GM18909 (cell line): ENCODE measurements around the gene PMFBP1.

ENCODE experiments used
- ATAC-seq: cut with Tn5 transposase; IDR thresholded peaks from one replicate; pipeline ENCODE4 v1.9.1; 2021; ENCODE audit warnings: mild to moderate bottlenecking; ENCODE audit not compliant: unreplicated experiment, poor library complexity

The PMFBP1 gene

DNA sequence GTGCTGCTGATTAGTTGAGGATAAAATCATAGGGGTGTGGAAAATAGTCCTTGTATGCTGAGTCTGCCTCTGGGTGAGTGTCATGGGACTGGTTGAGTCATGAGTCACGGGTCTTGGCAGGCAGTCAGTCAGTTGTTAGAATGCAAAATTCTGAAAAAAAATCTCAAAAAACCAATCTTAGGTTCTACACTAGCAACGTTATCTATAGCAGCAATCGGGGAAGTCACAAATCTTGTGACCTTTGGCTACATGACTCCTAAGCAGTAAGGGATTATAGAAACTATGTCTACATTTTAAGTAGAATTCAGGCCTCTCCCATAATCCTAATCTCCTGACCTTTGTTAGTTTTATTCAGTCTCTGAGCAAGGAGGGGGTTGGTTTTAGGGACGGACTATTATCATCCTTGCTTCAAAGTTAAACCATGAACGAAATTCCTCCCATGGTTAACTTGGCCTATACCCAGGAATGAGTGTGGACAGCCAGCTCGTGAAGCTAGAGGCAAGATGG lies 18.0 kb upstream of the PMFBP1 start:
- ATAC-seq, result no peak

GRCh38 chr16:72188541-72188940 lies 16.6 kb upstream of the PMFBP1 start:
- ATAC-seq, result no peak

DNA sequence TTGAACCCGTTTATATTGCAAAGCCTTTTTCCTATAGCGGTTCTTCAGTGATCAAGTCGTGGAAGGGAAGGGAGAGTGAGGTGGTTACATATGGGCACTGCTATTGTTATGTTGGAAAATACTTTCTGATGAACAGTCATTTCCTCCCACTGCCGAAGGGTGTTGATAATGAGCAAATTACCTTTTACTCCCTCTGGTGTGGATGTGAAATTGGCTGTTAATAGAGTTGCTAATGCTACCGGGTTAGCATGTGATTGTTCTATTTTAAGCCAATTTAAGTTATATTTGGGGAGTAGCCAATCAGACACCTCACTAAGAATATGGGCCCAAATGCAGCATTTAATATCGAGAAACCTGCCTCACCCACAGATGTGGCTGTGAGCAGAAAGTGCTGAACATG lies 15.6 kb upstream of the PMFBP1 start:
- no peak for ATAC-seq

DNA sequence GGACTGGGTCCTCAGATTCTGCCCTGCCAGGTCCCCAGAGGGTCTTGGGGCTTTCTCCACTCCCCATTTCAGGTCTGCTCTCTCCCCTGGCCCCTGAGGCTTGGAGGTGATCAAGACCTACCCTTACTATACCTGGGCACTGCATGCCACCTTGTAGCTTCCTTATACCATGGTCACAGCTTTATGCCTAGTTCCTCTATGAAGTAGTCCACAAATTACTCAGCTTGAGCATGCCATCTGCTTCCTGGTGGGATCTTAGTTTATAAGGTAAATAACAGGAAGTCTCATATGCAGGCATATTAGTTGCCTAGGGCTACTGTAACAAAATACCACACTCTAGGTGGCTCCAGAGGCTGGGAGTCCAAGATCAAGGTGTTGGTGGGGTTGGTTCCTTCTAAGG lies 11.0 kb upstream of the PMFBP1 start:
- ATAC-seq, result no peak

DNA sequence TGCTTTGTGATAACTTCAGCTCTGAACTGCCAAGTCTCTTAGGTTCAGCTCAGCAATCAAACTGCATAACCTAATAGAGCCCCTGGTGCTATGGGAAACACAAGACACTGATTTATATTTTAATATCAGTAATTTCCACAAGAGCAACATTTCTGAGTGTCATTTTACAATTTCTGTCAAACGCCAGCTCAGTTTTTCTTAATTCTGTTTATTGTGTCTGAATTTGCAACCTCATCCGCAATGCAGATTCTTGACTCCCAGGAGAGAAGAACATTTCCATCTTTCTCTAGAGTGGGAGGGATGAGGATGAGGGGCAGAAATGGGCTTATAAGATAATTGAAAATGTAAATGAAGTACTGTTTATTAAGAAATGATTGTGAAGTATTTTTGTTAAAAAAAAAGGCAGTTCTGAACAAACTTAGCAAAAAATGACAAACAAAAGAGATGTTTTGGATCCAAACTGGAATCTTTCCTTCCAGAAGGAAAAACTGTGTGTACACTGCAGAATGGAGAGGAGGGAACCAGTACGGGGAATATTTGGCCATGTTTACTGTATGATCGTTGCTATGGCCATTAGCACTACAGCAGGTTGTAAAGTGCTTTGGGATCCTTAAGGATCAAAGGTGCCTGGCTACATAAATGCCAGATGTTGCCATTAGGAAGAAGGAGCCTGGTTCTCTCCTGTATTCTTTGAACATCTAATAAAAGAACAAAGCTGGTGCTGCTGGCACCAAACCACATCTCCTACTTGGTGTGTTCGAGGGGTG lies 7.4 kb upstream of the PMFBP1 start:
- no peak for ATAC-seq

DNA sequence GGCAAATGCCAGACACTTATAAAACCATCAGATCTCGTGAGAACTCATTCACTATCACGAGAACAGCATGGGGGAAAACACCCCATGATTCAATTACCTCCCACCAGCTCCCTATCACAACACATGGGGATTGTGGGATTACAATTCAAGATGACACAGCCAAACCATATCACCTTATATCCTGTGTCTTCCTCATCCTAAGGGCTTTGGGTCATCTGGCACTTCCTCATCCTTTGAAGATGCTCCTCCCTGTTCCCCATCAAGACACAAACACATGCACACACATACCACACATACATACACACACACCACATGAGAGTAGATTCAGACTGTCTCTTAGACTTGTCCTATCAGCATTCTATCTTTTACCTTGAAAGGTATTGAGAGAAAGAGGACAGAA lies 2.8 kb upstream of the PMFBP1 start:
- no peak for ATAC-seq

DNA sequence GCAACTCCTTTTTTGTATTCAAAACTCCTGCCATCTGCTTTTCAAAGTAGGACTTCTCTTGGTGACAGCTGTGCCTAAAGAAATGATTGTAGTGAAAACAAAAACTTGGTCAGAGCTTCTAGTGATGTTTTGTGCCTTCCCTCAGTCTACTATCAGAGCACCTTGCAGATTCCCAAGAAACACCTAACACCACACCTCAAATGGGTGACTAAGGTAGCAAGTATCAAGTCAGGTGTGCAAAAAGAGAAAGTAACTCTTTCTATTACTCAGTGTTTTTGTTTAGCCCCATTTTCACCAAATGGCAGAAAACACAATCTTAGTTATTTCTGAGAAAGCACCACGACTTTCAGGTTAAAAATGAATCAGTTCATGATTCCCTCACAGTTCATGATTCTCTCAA lies 2.0 kb upstream of the PMFBP1 start:
- ATAC-seq, result no peak

DNA sequence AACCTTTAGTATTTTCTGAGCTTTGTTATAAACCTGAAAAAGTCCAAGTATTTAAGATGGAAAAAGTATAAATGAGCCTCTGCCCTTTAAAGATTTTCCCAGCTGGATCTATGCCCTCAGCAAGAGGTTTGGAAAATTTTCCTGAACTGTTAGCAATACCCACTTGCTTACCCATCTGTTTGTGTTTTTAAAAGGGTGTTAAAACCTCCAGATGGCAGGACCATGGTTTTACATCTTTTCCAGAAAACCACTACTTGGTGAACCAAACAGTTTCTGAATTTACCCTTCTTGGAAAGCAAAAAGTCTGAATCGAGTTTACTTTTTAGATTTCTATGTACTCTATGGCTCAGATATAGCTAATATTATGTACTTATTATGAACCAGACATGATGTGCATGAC lies 719 bp downstream of the PMFBP1 start:
- no peak for ATAC-seq

- no peak for ATAC-seq
Measured at GRCh38 chr16:72169708-72170107, 2.2 kb downstream of the PMFBP1 start.

- no peak for ATAC-seq
Measured at GRCh38 chr16:72168365-72168764, 3.6 kb downstream of the PMFBP1 start.

DNA sequence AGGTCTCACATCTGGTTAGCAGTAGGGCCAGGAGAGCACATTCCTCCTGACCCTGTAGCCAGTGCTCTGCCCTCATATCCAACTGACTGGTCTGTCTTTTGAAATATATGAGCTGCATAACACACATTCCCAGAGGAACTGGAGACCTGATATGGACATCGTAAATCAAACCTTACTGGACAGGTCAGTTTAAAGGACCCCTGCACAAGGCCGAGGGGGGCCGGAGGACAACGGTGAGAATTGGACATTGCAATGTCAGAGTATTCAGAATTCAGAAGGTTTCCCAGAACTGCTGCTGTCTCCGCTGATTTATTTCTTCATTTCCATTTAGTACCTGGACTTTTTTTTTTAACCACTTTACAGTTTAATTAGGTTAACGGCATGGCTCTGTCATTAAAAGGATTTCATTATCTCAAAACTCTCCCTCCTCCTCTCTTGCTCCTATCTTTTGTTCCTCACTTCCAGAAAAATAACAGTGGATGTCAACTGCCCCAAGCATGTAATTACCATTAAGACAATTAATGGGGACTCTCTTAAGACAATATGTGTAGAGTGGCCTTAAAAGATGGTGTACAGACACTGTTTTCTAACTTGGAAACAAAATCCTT lies 4.9 kb downstream of the PMFBP1 start:
- no peak for ATAC-seq

GRCh38 chr16:72166151-72166550 lies 5.8 kb downstream of the PMFBP1 start:
- ATAC-seq, result no peak

DNA sequence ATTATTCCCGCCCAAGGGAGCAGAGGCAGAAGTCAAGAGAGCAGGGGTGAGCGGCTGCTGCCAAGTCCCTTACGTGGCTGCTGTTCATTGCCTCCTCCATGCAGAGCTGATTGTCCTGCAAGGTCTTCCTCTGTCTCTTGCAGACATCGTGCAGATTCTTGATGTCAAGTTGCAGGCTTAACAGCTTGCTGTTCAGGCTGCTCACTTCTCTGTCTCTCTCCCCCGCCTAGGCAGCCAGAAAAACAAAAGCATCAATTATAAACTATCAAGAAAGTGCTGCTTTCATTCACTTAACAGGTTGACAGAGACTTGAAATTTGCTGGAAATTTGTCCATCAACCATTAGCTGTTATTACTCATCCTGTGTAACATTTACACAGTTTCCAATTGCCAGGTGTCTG lies 7.3 kb downstream of the PMFBP1 start:
- ATAC-seq, result no peak

DNA sequence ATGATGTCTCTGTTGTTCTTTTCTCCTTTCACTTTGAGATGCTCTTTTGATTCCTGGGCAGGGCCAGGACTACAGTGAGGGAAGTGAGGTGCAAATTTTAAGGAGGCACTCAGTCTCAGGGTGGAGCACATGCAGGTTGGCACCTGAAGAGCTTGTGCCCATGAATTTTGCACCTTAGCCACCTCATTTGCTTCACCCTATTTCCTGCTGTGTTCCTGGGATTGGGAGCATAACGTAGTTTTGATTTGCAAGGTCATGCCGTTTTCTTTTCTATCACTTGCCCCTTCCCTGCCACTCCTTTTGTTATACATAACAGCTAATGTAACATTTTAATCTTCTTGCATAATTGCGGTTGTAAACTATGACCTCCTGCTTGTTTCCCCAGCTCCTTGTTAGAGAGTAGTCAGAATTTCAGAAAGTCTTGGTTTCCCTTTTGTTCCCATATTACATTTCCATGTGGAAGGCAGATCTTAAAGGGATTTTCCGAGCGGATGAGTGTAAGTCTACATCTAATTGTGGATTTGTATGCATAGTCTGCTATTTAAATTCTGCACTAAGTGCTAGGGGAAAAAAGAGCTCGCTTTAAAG lies 9.8 kb downstream of the PMFBP1 start:
- no peak for ATAC-seq

DNA sequence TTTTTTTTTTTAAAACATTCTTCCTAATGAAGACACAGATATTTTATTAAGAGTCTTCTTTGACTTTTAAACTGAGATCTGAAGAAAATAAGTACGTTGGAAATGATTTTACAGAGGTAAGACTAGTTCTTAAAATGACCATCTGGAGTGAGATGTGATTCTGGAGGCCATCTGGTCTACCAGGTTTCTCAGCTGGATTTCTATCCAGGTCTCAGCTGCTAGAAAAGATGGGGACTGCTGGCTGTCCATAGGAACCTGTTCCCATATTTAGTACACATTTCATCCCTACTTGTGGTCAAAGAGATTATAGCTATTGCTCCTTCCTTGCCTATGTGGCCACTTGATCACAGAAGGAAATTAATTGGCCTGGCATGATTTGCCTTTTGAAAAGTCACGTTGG lies 12.2 kb downstream of the PMFBP1 start:
- ATAC-seq, result no peak

DNA sequence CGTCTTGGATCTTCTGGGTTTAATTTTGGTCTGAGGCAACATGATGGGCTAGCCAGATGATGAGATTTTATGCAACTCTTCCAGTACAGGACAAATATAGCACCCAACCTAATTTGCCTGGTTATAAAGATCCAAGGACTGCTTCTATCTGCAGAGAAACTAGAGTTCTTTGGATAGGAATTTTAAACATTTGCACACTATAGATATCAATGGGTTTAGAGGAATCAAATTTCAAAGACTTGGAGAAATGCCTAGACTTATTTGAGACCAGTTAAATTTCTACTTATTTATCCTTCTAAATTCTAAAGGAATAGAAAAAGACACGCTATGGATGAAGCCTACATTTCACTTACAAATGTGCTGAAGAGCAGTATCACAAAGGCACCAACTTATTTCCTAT lies 12.6 kb downstream of the PMFBP1 start:
- ATAC-seq, result no peak

DNA sequence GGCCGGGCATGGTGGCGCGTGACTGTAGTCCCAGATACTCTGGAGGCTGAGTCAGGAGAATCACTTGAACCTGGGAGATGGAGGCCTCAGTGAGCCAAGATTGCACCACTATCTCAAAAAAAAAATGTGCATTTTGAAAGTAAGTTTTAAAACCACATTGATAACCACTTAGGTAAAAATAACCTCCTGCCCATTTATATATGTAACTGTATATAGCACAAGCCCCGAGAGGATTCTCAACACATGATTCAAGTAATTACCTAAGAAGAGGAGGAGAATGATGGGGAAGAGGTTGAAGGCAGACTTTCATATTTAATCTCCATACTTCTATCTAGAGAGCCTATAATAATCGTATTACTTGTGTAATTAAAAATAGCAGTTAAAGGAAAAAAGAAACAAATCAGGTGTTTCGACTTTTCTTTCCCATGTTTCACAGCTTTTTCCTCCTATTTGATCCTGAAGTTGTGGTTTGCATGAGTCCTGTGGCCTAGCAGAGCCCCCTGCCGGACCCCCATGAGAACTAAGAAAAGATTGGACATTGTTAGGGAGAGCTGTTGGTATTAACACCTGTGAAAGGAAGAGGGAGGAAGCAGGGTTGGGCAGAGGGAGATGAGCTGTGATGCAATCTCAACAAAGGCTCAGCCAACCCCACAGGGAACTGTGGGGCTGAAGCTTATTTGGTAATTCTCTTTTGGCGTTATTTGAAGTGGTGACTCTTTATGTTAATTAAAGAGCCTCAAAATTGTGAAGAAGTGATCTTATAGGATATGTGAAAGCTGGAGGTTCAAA lies 22.1 kb downstream of the PMFBP1 start:
- no peak for ATAC-seq

DNA sequence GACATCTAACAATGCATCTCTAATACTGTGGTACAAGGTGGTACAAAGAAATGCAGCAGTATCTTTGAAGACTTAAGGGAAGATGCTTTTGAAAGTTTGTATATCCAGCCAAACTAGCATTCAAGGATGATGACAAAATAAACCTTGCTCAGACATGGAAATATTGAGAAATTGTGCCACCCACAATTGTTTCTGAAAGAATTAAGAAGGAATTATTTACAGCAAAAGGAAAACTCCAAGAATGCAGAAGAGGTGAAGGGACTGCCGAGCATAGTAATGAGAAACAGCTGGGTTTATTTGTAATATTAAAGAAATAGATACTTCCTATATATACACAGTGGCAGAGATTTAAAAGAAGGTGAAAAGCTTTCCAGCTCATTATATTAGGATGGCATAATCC lies 29.5 kb downstream of the PMFBP1 start:
- ATAC-seq, result no peak

- ATAC-seq, result no peak
Measured at GRCh38 chr16:72139908-72140307, 32.0 kb downstream of the PMFBP1 start.

DNA sequence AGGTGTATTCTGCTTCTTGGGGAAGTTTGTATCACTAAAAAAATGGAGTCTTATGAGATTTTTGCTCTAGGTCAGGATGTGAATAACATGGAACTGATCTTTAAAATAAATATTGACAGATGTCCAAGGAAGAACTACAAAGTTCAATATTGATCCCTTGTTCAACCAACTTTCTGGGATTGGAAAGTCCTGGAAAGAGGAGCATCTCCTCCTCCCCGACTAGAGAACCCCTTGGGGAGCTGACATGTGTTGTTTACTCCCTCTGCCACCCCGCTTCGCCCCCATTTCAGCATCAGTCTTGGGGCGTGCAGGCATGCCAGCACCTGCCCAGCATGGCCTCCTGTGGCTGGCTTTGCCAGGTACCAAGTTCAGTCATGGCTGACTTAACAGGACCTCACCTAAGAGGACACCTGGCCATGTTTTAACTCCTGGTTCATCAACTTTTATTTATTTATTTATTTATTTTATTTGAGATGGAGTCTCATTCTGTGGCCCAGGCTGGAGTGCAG lies 33.8 kb downstream of the PMFBP1 start:
- no peak for ATAC-seq
